HCT116 (cell line): ENCODE measurements around the gene MRAS. TPM values are rescaled to one million over a fixed set of nuclear protein-coding genes. Genes with fewer than 3 reads are reported as not detected.

Source experiments
- ATAC-seq: fragments of 200-7000 bp; cut with Tn5 transposase; 2 replicates; pipeline ENCODE4 v1.9.1; 2020; ENCODE audit warnings: mild to moderate bottlenecking, moderate library complexity
- BruUV-seq: library from RNA; stranded (reverse); fragments of 400-500 nt; replicated peaks from 2 replicates; lab custom pipeline; 2021; lab: Mats Ljungman, UMichigan
- CTCF ChIA-PET: fragments of 300-600 bp; sonication (Branson Sonifier 250); formaldehyde crosslinking; loops from one replicate; lab custom pipeline; 2021; ENCODE audit warnings: antibody characterized with exemption; lab: Charles Lee
- POLR2A ChIA-PET: fragments of 300-600, 350-600 bp; sonication (Branson Sonifier 250); formaldehyde crosslinking; loops from one replicate; lab custom pipeline; 2021; ENCODE audit warnings: antibody characterized with exemption; lab: Charles Lee
- RAD21 ChIA-PET, 2 experiments: fragments of 300-600 bp; sonication (Branson Sonifier 250); formaldehyde crosslinking; loops; one replicate each; lab custom pipeline; 2023; ENCODE audit warnings: low total read pairs in 2 of 2; ENCODE audit not compliant: uncharacterized antibody in 2 of 2, unreplicated experiment in 2 of 2, low non-redundant PET in 1 of 2; lab: Charles Lee
- DNase-seq: peaks from one replicate; pipeline ENCODE4 v3.0.0-alpha.2; 2010; ENCODE audit warnings: low read depth, low spot score
- H2AFZ ChIP-seq: fragments of 200-600 bp; shearing (Covaris generic), sonication (generic); 2 replicates; pipeline ENCODE4 v1.6.1; 2017; ENCODE audit warnings: low read depth, mixed run types, mixed read lengths, antibody characterized with exemption, low read length; ENCODE audit not compliant: poor library complexity, severe bottlenecking
- H3K27ac ChIP-seq: 2 replicates; pipeline ENCODE4 v1.5.1; 2012; ENCODE audit warnings: low read depth, low read length
- H3K27me3 ChIP-seq: fragments of 200-600 bp; sonication (generic); 2 replicates; pipeline ENCODE4 v1.6.1; 2016; ENCODE audit warnings: mixed run types, low read length, mixed read lengths; ENCODE audit not compliant: insufficient read depth
- H3K36me3 ChIP-seq, 2 experiments: fragments of 200-500 bp in 1 of 2; fragments of 200-600 bp in 1 of 2; sonication (Bioruptor generic) in 1 of 2; sonication (generic) in 1 of 2; 2 replicates each; pipeline versions ENCODE4 v1.5.1 to v1.6.1; 2014 to 2016; ENCODE audit warnings: low read length in 2 of 2, inconsistent platforms in 1 of 2, mixed read lengths in 1 of 2, mixed run types in 1 of 2; ENCODE audit not compliant: insufficient read depth in 2 of 2, control insufficient read depth in 1 of 2
- H3K4me1 ChIP-seq, 2 experiments: fragments of 200-600 bp in 1 of 2; sonication (generic) in 1 of 2; 2 replicates each; pipeline versions ENCODE4 v1.5.1 to v1.6.1; 2012 to 2017; ENCODE audit warnings: low read length in 2 of 2, inconsistent platforms in 1 of 2, mild to moderate bottlenecking in 1 of 2, mixed read lengths in 1 of 2, mixed run types in 1 of 2, moderate library complexity in 1 of 2; ENCODE audit not compliant: insufficient read depth in 2 of 2, control insufficient read depth in 1 of 2
- H3K4me2 ChIP-seq: fragments of 200-600 bp; sonication (generic); 2 replicates; pipeline ENCODE4 v1.6.1; 2017; ENCODE audit warnings: mixed run types, low read length, mixed read lengths
- H3K4me3 ChIP-seq, 2 experiments: fragments of 200-600 bp in 1 of 2; sonication (generic) in 1 of 2; replicated peaks in 1 of 2; 2 replicates each; pipeline ENCODE4 v1.5.1; 2011 to 2016; ENCODE audit warnings: low read length in 2 of 2, control low read depth in 1 of 2, low read depth in 1 of 2, mild to moderate bottlenecking in 1 of 2, mixed read lengths in 1 of 2, mixed run types in 1 of 2
- H3K79me2 ChIP-seq: fragments of 200-600 bp; sonication (generic); 2 replicates; pipeline ENCODE4 v1.6.1; 2017; ENCODE audit warnings: mild to moderate bottlenecking, mixed run types, low read length, moderate library complexity, mixed read lengths; ENCODE audit not compliant: insufficient read depth
- H3K9ac ChIP-seq: fragments of 200-600 bp; sonication (generic); 2 replicates; pipeline ENCODE4 v1.6.1; 2016; ENCODE audit warnings: low read length, mixed read lengths
- H3K9me2 ChIP-seq: fragments of 200-600 bp; sonication (generic), shearing (Covaris generic); 2 replicates; pipeline ENCODE4 v1.6.1; 2017; ENCODE audit warnings: mixed run types, mild to moderate bottlenecking, moderate library complexity; ENCODE audit not compliant: insufficient read depth
- H3K9me3 ChIP-seq, 2 experiments: fragments of 200-500 bp in 1 of 2; fragments of 200-600 bp in 1 of 2; sonication (Bioruptor generic) in 1 of 2; sonication (generic) in 1 of 2; 2 replicates each; pipeline ENCODE4 v1.6.1; 2014 to 2017; ENCODE audit warnings: low read length in 2 of 2, mixed read lengths in 2 of 2, inconsistent platforms in 1 of 2, low read depth in 1 of 2, mild to moderate bottlenecking in 1 of 2, mixed run types in 1 of 2, moderate library complexity in 1 of 2; ENCODE audit not compliant: control insufficient read depth in 1 of 2, insufficient read depth in 1 of 2
- H4K20me1 ChIP-seq: fragments of 200-600 bp; sonication (generic), shearing (Covaris generic); 2 replicates; pipeline ENCODE4 v1.6.1; 2017; ENCODE audit warnings: mixed run types, mild to moderate bottlenecking, moderate library complexity; ENCODE audit not compliant: insufficient read depth
- ATF3 ChIP-seq: IDR thresholded peaks from 2 replicates; pipeline ENCODE4 v1.6.1; 2012
- CEBPB ChIP-seq: IDR thresholded peaks from 2 replicates; pipeline ENCODE4 v1.6.1; 2012; ENCODE audit warnings: low read depth
- CTCF ChIP-seq, 3 experiments: fragments of 200-600 bp in 1 of 3; sonication (generic) in 1 of 3; IDR thresholded peaks in 2 of 3; conservative IDR thresholded peaks in 1 of 3; 2 replicates each; pipeline ENCODE4 v1.5.1; 2012 to 2017; ENCODE audit warnings: low read depth in 2 of 3, low read length in 2 of 3, antibody characterized with exemption in 1 of 3, borderline replicate concordance in 1 of 3, control low read depth in 1 of 3, mild to moderate bottlenecking in 1 of 3, mixed read lengths in 1 of 3, mixed run types in 1 of 3, moderate library complexity in 1 of 3; ENCODE audit not compliant: insufficient read depth in 1 of 3
- EGR1 ChIP-seq: IDR thresholded peaks from 2 replicates; pipeline ENCODE4 v1.6.1; 2012; ENCODE audit warnings: low read depth
- EZH2phosphoT487 ChIP-seq: fragments of 200-600 bp; IDR thresholded peaks from 2 replicates; pipeline ENCODE4 v1.6.1; 2018; ENCODE audit warnings: antibody characterized with exemption, borderline replicate concordance
- MAX ChIP-seq: IDR thresholded peaks from 2 replicates; pipeline ENCODE4 v1.6.1; 2012
- intact Hi-C: fragments of 100-400 bp; cut with micrococcal nuclease; formaldehyde crosslinking; loops from 2 replicates; pipeline ENCODE4 v1.10.0; 2022
- total RNA-seq: library from RNA; stranded (reverse); gene quantifications from one replicate; pipeline ENCODE4 v1.2.1, GENCODE V29; 2021; ENCODE audit not compliant: unreplicated experiment

The MRAS gene
- total RNA-seq, 1 experiment from 2014 or later: 13.5 TPM

GRCh38 chr3:138314751-138315150 is 33.6 kb upstream of the MRAS start:
- Histone ChIP-seq H2AFZ (no peak overlapping the region), H3K4me2 (no peak overlapping the region), H3K9ac (no peak overlapping the region), H3K9me3 (no peaks in the 10 kb centered on the region), H3K36me3 (no peaks in the 10 kb centered on the region), H3K79me2 (no peaks in the 10 kb centered on the region), H3K9me2 (no peaks in the 10 kb centered on the region; the same call in 1 of the 2 replicates), H3K27ac (no peak overlapping the region), H3K27me3 (no peaks in the 10 kb centered on the region), H4K20me1 (no peaks in the 10 kb centered on the region), H3K4me3 (no peak overlapping the region), H3K4me1 (no peaks in the 10 kb centered on the region)
- ChIA-PET CTCF (no interaction called here), POLR2A (no interaction called here), RAD21 (no interaction called here)
- no peak for DNase-seq
- BruUV-seq: no TSS peak
- TF ChIP-seq ATF3 (no peak), MAX (no peak), EZH2phosphoT487 (no peak), EGR1 (no peak), CEBPB (no peak)
- intact Hi-C loops: no loop called here
- no peak for ATAC-seq

- Histone ChIP-seq H3K36me3 (no peaks in the 10 kb centered on the region), H3K27me3 (no peaks in the 10 kb centered on the region), H3K9me2 (no peaks in the 10 kb centered on the region), H3K79me2 (no peaks in the 10 kb centered on the region), H2AFZ (no peak overlapping the region), H3K9ac (no peak overlapping the region), H3K27ac (no peak overlapping the region), H3K4me3 (no peak overlapping the region), H3K4me2 (no peak overlapping the region), H3K4me1 (no peaks in the 10 kb centered on the region), H4K20me1 (no peaks in the 10 kb centered on the region), H3K9me3 (no peaks in the 10 kb centered on the region)
- RAD21 ChIA-PET: no interaction called here
- 0 out of 2 replicates have a peak, but pooled peaks have one; percentile 52 for ATAC-seq
- TF ChIP-seq EGR1 (no peak), CTCF (IDR thresholded peaks at IDR 0.05 in 2 of 3, conservative IDR thresholded peaks at IDR 0.05 in 1 of 3; ENCODE audit: borderline replicate concordance in 1 of 3, insufficient read depth in 1 of 3, low read depth in 2 of 3, low read length in 2 of 3) (peak in 1 of 3 experiments; percentile 10; a peak in 1 of 6 replicates)
- no peak for DNase-seq
- CTCF ChIA-PET: no interaction called here
- BruUV-seq: no TSS peak
- POLR2A ChIA-PET: interaction anchor here (1.7 kb wide), 1 partner anchor 9 kb away, joined by 5 read pairs; no protein-coding TSS in a partner anchor
- intact Hi-C loops: no loop called here
Observed at GRCh38 chr3:138317687-138318086, 30.7 kb upstream of the MRAS start.
